ENCODE results near the gene STAT5B.
"Not testable (repeated sequence)": the region's sequence is repeated elsewhere in the genome, so short reads cannot be mapped to it uniquely, and the experiment has no call there.

STAT5B gene

DNA sequence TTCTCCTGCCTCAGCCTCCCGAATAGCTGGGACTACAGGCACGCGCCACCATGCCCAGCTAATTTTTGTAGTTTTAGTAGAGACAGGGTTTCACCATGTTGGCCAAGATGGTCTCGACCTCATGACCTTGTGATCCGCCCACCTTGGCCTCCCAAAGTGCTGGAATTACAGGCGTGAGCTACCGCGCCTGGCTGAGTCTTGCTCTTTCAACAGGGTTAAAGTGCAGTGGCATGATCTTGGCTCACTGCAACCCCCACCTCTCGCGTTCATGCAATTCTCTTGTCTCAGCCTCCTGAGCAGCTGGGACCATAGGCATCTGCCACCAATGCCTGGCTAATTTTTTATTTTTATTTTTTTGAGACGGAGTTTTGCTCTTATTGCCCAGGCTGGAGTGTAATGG is 31.0 kb downstream of the STAT5B start:
- not testable (repeated sequence) for H3K79me2 ChIP-seq (ENCODE audit: control insufficient read depth, insufficient read depth, low read length, unreplicated experiment); H3K27me3 ChIP-seq (ENCODE audit: insufficient read depth, low read length); H2AFZ ChIP-seq (ENCODE audit: low read length, unreplicated experiment); H3K4me1 ChIP-seq (ENCODE audit: control insufficient read depth, insufficient read depth, low read length, unreplicated experiment); H3K36me3 ChIP-seq (ENCODE audit: insufficient read depth, low read length); H3K27ac ChIP-seq (ENCODE audit: low read depth, low read length); H3K4me3 ChIP-seq (ENCODE audit: low read depth, low read length)

DNA sequence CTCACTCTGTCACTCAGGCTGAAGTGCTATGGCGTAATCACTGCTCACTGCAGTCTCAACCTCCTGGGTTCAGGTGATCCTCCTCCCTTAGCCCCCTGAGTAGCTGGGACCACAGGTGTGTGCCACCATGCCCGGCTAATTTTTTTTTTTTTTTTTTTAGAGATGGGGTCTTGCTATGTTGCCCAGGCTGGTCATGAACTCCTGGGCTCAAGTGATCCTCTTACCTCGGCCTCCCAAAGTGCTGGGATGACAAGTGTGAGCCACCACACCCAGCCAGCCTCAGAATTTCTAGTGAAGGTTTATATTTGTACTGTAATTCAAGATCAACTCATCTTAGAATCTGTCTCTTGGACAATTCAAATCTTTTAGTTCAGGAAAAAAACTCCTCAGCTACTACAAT is 32.1 kb downstream of the STAT5B start:
- not testable (repeated sequence) for H3K27ac ChIP-seq (ENCODE audit: low read depth, low read length); H3K36me3 ChIP-seq (ENCODE audit: insufficient read depth, low read length); H2AFZ ChIP-seq (ENCODE audit: low read length, unreplicated experiment); H3K79me2 ChIP-seq (ENCODE audit: control insufficient read depth, insufficient read depth, low read length, unreplicated experiment); H3K27me3 ChIP-seq (ENCODE audit: insufficient read depth, low read length); H3K4me3 ChIP-seq (ENCODE audit: low read depth, low read length); H3K4me1 ChIP-seq (ENCODE audit: control insufficient read depth, insufficient read depth, low read length, unreplicated experiment)

DNA sequence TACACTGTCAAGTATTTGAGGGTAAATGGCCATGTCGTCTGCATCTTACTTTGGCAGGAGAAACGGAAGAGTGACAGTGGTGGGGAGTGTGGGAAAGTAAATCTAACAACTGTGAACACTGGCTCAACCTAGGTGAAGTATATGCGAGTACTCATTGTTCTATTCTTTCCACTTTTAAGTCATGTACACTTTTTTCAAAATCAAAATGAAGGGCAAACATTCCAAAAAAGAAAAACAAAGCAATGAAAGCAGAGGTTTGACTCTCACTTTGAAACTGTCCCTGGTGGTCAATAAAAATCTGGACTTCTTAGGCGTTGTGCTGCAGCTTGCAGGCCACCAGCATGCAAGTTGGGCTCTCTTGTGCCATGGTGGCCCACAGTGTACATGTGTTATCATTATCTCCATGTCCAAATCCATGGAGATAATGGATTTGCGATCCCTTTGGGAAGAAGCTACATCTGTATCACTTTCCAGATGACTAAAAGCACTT is 32.7 kb downstream of the STAT5B start:
- Histone ChIP-seq H3K36me3 (ENCODE audit: insufficient read depth, low read length) (no peaks in the 10 kb centered on the region), H2AFZ (ENCODE audit: low read length, unreplicated experiment) (no peak overlapping the region), H3K27me3 (ENCODE audit: insufficient read depth, low read length) (no peaks in the 10 kb centered on the region), H3K4me3 (ENCODE audit: low read depth, low read length) (no peak overlapping the region), H3K79me2 (ENCODE audit: control insufficient read depth, insufficient read depth, low read length, unreplicated experiment) (peaks cover 11% of the 10 kb centered on the region), H3K27ac (ENCODE audit: low read depth, low read length) (no peak overlapping the region), H3K4me1 (ENCODE audit: control insufficient read depth, insufficient read depth, low read length, unreplicated experiment) (peaks cover 4% of the 10 kb centered on the region)

DNA sequence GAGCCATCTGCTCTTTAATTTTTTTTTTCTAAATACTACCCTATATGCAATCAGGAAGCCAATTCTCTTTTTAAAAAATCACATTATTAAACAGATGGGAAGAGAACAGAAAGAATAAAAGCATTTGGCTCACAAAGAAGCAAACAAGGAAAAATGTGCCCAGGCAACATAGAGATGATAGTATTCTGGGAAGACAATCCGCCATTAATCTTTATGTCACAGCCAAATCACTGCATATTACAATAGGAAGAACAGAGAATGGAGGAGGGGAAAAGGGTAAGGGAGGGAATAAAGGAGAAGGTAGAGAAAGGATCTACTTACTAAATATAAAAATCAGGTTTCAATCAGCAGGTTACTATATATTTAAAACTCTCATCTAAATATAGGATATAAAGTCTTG is 34.3 kb downstream of the STAT5B start:
- no peak overlapping the region for H2AFZ ChIP-seq (ENCODE audit: low read length, unreplicated experiment)
- no peaks in the 10 kb centered on the region for H3K36me3 ChIP-seq (ENCODE audit: insufficient read depth, low read length)
- H3K4me1 ChIP-seq (ENCODE audit: control insufficient read depth, insufficient read depth, low read length, unreplicated experiment) = no peaks in the 10 kb centered on the region
- H3K79me2 ChIP-seq (ENCODE audit: control insufficient read depth, insufficient read depth, low read length, unreplicated experiment) = peaks cover 9% of the 10 kb centered on the region
- no peak overlapping the region for H3K27ac ChIP-seq (ENCODE audit: low read depth, low read length)
- no peaks in the 10 kb centered on the region for H3K27me3 ChIP-seq (ENCODE audit: insufficient read depth, low read length)
- no peak overlapping the region for H3K4me3 ChIP-seq (ENCODE audit: low read depth, low read length)

DNA sequence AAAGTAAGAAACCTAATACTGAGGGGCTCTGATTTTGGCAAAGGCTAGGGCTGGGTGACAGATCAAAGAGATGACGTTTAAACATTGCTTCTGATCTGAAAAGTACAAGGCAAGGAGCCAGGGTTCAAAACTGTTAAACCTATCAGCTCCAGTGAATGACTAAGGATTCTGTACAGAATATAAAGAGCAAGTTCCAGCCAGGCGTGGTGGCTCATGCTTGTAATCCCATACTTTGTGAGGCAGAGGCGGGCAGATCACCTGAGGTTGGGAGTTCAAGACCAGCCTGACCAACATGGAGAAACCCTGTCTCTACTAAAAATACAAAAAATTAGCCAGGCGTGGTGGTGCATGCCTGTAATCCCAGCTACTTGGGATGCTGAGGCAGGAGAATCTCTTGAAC is 35.3 kb downstream of the STAT5B start:
- H3K36me3 ChIP-seq (ENCODE audit: insufficient read depth, low read length); H2AFZ ChIP-seq (ENCODE audit: low read length, unreplicated experiment); H3K4me3 ChIP-seq (ENCODE audit: low read depth, low read length); H3K4me1 ChIP-seq (ENCODE audit: control insufficient read depth, insufficient read depth, low read length, unreplicated experiment); H3K27ac ChIP-seq (ENCODE audit: low read depth, low read length); H3K27me3 ChIP-seq (ENCODE audit: insufficient read depth, low read length): not testable (repeated sequence)
- peaks cover 12% of the 10 kb centered on the region for H3K79me2 ChIP-seq (ENCODE audit: control insufficient read depth, insufficient read depth, low read length, unreplicated experiment)

DNA sequence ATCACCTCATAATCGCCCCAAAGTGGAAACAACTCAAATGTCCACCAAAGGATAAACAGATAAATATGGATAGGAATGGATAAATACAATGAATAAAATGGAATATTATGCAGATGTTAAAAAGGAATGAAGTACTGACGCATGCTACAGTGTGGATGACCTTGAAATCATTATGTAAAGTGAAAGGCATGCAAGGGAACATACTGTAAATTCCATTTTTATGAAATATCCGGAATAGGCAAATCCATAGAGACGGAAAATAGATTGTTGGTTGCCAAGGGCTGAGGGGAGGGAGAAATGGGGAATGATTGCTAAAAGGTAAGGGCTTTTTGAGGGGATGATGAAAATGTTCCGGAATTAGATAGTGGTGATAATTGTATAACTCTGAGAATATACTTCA is 36.0 kb downstream of the STAT5B start:
- Histone ChIP-seq H3K79me2 (ENCODE audit: control insufficient read depth, insufficient read depth, low read length, unreplicated experiment) (peaks cover 12% of the 10 kb centered on the region), H2AFZ (ENCODE audit: low read length, unreplicated experiment) (no peak overlapping the region), H3K4me1 (ENCODE audit: control insufficient read depth, insufficient read depth, low read length, unreplicated experiment) (no peaks in the 10 kb centered on the region), H3K27ac (ENCODE audit: low read depth, low read length) (no peak overlapping the region), H3K36me3 (ENCODE audit: insufficient read depth, low read length) (no peaks in the 10 kb centered on the region), H3K4me3 (ENCODE audit: low read depth, low read length) (no peak overlapping the region), H3K27me3 (ENCODE audit: insufficient read depth, low read length) (no peaks in the 10 kb centered on the region)

DNA sequence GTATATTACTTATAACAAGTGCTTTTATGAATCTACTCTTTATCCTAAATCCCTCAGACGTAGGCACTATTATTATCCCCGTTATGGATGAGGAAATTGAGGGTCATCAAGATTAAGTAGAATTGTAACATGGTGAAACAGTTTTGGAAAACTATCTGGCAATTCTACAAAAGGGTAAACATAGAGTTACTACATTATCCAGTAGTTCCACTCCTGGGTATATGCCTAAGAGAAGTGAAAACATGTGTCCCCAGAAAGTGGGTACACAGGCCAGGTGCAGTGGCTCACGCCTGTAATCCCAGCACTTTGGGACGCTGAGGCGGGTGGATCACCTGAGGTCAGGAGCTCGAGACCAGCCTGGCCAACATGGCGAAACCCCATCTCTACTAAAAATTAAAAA is 36.6 kb downstream of the STAT5B start:
- H3K27ac ChIP-seq (ENCODE audit: low read depth, low read length); H3K4me3 ChIP-seq (ENCODE audit: low read depth, low read length); H3K4me1 ChIP-seq (ENCODE audit: control insufficient read depth, insufficient read depth, low read length, unreplicated experiment); H3K27me3 ChIP-seq (ENCODE audit: insufficient read depth, low read length); H3K36me3 ChIP-seq (ENCODE audit: insufficient read depth, low read length); H2AFZ ChIP-seq (ENCODE audit: low read length, unreplicated experiment): not testable (repeated sequence)
- peaks cover 12% of the 10 kb centered on the region for H3K79me2 ChIP-seq (ENCODE audit: control insufficient read depth, insufficient read depth, low read length, unreplicated experiment)

DNA sequence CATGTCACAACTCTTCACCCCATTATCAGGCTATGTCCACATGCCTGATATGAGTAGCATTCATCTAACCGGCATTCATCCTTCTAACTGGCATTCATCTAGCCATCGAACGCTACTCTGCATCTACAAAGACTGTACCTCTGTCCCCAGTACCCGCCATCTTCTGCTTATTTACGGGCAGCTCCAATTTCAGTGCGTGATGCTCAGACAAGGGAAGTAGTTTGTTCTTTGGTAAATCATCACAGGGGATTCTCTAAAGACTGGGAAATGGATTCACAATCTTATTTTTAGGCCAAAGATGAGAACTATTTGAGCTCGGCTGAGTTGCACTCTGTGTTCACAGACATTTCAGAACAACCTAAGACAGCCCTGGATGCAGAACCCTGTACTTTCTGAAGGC is 39.4 kb downstream of the STAT5B start:
- Histone ChIP-seq H3K36me3 (ENCODE audit: insufficient read depth, low read length) (no peaks in the 10 kb centered on the region), H3K4me1 (ENCODE audit: control insufficient read depth, insufficient read depth, low read length, unreplicated experiment) (no peaks in the 10 kb centered on the region), H3K27ac (ENCODE audit: low read depth, low read length) (no peak overlapping the region), H3K4me3 (ENCODE audit: low read depth, low read length) (no peak overlapping the region), H3K79me2 (ENCODE audit: control insufficient read depth, insufficient read depth, low read length, unreplicated experiment) (peaks cover 12% of the 10 kb centered on the region), H3K27me3 (ENCODE audit: insufficient read depth, low read length) (no peaks in the 10 kb centered on the region), H2AFZ (ENCODE audit: low read length, unreplicated experiment) (no peak overlapping the region)

DNA sequence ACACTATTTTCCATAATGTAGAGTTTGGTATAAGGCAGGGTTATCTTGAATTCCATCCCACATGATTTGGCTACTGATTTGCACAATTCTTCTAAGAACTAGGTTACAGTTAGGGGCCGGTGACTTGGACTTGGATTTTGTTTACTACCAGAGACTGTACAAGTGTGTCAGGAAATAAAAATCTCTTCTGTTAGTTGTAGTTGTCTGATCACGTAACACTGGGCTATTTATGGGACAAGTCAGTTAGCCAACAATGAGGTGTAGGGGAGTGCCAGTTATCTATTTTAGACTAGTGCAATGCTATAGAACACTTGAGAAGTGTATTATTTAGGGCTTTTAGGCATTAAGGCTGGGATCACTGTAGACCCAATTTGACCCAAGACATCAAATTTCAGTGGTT is 42.2 kb downstream of the STAT5B start:
- no peaks in the 10 kb centered on the region for H3K4me1 ChIP-seq (ENCODE audit: control insufficient read depth, insufficient read depth, low read length, unreplicated experiment)
- no peak overlapping the region for H3K27ac ChIP-seq (ENCODE audit: low read depth, low read length)
- peaks cover 5% of the 10 kb centered on the region for H3K79me2 ChIP-seq (ENCODE audit: control insufficient read depth, insufficient read depth, low read length, unreplicated experiment)
- H3K27me3 ChIP-seq (ENCODE audit: insufficient read depth, low read length) = no peaks in the 10 kb centered on the region
- no peak overlapping the region for H2AFZ ChIP-seq (ENCODE audit: low read length, unreplicated experiment)
- H3K4me3 ChIP-seq (ENCODE audit: low read depth, low read length) = no peak overlapping the region
- no peaks in the 10 kb centered on the region for H3K36me3 ChIP-seq (ENCODE audit: insufficient read depth, low read length)

DNA sequence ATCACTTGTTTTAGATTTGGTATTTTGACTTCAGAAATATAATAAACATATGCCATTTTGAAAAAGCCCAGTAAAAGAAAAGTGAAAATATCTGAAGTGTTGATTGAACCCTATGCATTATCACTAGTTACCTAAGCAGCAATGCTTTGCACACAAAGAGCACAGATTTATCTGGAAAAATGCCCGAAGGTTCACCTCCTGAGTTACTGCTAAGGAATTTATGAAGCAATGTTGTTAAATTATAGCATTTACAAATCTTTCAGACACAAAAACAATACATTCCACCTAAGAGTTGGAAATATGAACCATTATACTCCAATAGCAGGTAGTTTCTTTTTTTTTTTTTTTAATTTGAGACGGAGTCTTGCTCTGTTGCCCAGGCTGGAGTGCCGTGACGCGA is 43.0 kb downstream of the STAT5B start:
- no peaks in the 10 kb centered on the region for H3K36me3 ChIP-seq (ENCODE audit: insufficient read depth, low read length)
- peaks cover 5% of the 10 kb centered on the region for H3K4me1 ChIP-seq (ENCODE audit: control insufficient read depth, insufficient read depth, low read length, unreplicated experiment)
- H3K4me3 ChIP-seq (ENCODE audit: low read depth, low read length) = no peak overlapping the region
- H3K79me2 ChIP-seq (ENCODE audit: control insufficient read depth, insufficient read depth, low read length, unreplicated experiment) = peaks cover 3% of the 10 kb centered on the region
- H3K27ac ChIP-seq (ENCODE audit: low read depth, low read length) = no peak overlapping the region
- H2AFZ ChIP-seq (ENCODE audit: low read length, unreplicated experiment) = no peak overlapping the region
- H3K27me3 ChIP-seq (ENCODE audit: insufficient read depth, low read length) = no peaks in the 10 kb centered on the region

DNA sequence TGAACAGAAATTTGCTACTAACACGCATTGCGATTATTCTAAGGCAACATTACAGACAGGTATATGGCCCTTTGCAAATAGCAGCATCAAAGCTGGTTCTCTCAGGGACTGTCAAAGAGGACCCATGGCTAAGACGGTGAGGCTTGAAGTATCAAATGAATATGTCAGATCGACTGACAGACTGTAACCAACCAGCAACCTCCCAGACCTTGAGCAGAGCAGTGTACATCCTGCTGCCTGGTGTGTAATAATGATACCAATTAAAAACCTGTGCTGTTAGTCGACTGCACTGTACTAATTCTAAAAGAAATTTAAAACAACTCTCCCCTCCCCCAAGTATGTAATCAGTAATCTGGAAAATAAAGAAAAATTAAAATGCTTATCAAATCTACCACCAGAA is 46.0 kb downstream of the STAT5B start:
- Histone ChIP-seq H2AFZ (ENCODE audit: low read length, unreplicated experiment) (no peak overlapping the region), H3K27ac (ENCODE audit: low read depth, low read length) (no peak overlapping the region), H3K36me3 (ENCODE audit: insufficient read depth, low read length) (no peaks in the 10 kb centered on the region), H3K4me3 (ENCODE audit: low read depth, low read length) (no peak overlapping the region), H3K27me3 (ENCODE audit: insufficient read depth, low read length) (no peaks in the 10 kb centered on the region), H3K4me1 (ENCODE audit: control insufficient read depth, insufficient read depth, low read length, unreplicated experiment) (peaks cover 12% of the 10 kb centered on the region), H3K79me2 (ENCODE audit: control insufficient read depth, insufficient read depth, low read length, unreplicated experiment) (no peaks in the 10 kb centered on the region)
